SU-DHL-6 (cell line): ENCODE results near the gene BOLA2B.

ENCODE experiments used
- H2AFZ ChIP-seq: fragments of 200-600 bp; sonication (generic); 2 replicates; pipeline ENCODE4 v1.6.1; 2014; ENCODE audit warnings: low read depth, mild to moderate bottlenecking, moderate library complexity, mixed read lengths, antibody characterized with exemption, low read length; ENCODE audit not compliant: severe bottlenecking
- H3F3A ChIP-seq: fragments of 200-600 bp; shearing (Covaris generic); 2 replicates; pipeline ENCODE4 v1.6.0; 2016; ENCODE audit warnings: antibody characterized with exemption, mild to moderate bottlenecking; ENCODE audit not compliant: insufficient read depth
- H3K27ac ChIP-seq: fragments of 200-600 bp; sonication (generic); 2 replicates; pipeline ENCODE4 v1.5.1; 2016; ENCODE audit warnings: low read depth, mild to moderate bottlenecking, low read length, moderate library complexity, mixed read lengths
- H3K27me3 ChIP-seq: fragments of 200-600 bp; sonication (generic), shearing (Covaris generic); 2 replicates; pipeline ENCODE4 v1.6.0; 2014; ENCODE audit warnings: mild to moderate bottlenecking, low read length
- H3K36me3 ChIP-seq: fragments of 200-600 bp; sonication (generic); 2 replicates; pipeline ENCODE4 v1.6.1; 2014; ENCODE audit warnings: mild to moderate bottlenecking, low read length, mixed read lengths
- H3K4me2 ChIP-seq: fragments of 300-600, 200-600 bp; shearing (Covaris generic), sonication (generic); 2 replicates; pipeline ENCODE4 v1.6.0; 2014; ENCODE audit warnings: low read length, low read depth, mild to moderate bottlenecking; ENCODE audit not compliant: poor library complexity, severe bottlenecking
- H3K4me3 ChIP-seq: fragments of 200-600 bp; sonication (generic); 2 replicates; pipeline ENCODE4 v1.5.1; 2014; ENCODE audit warnings: antibody characterized with exemption, low read length, mild to moderate bottlenecking, mixed read lengths; ENCODE audit not compliant: insufficient read depth, poor library complexity, severe bottlenecking
- H3K79me2 ChIP-seq: fragments of 200-600 bp; sonication (generic); 2 replicates; pipeline ENCODE4 v1.6.1; 2014; ENCODE audit warnings: mild to moderate bottlenecking, low read length, moderate library complexity; ENCODE audit not compliant: insufficient read depth
- H3K9ac ChIP-seq: fragments of 200-600 bp; sonication (generic); 2 replicates; pipeline ENCODE4 v1.7.0; 2014; ENCODE audit warnings: mild to moderate bottlenecking, low read length
- H3K9me2 ChIP-seq: fragments of 200-600 bp; sonication (generic); replicated peaks from 2 replicates; pipeline ENCODE4 v1.6.1; 2014; ENCODE audit warnings: low read length; ENCODE audit not compliant: insufficient read depth
- H3K9me3 ChIP-seq: fragments of 200-600 bp; sonication (generic); 2 replicates; pipeline ENCODE4 v1.6.1; 2014; ENCODE audit warnings: low read length, mixed read lengths; ENCODE audit not compliant: insufficient read depth
- H4K20me1 ChIP-seq: fragments of 200-600 bp; sonication (generic); 2 replicates; pipeline ENCODE4 v1.6.1; 2014; ENCODE audit warnings: low read depth, mild to moderate bottlenecking, antibody characterized with exemption, low read length, moderate library complexity, mixed read lengths
- EZH2phosphoT487 ChIP-seq: fragments of 200-600 bp; sonication (generic), shearing (Covaris generic); conservative IDR thresholded peaks from 2 replicates; pipeline ENCODE4 v1.6.1; 2018; ENCODE audit warnings: mild to moderate bottlenecking, antibody characterized with exemption, low read length, moderate library complexity, mixed read lengths
- TF ChIP-seq, protein P1 (sequence below): fragments of 200-600 bp; sonication (generic); IDR thresholded peaks from one replicate; pipeline ENCODE4 v1.5.1; 2017; ENCODE audit warnings: antibody characterized with exemption, mild to moderate bottlenecking, low read length, moderate library complexity; ENCODE audit not compliant: insufficient read depth, poor library complexity, severe bottlenecking

BOLA2B gene

DNA sequence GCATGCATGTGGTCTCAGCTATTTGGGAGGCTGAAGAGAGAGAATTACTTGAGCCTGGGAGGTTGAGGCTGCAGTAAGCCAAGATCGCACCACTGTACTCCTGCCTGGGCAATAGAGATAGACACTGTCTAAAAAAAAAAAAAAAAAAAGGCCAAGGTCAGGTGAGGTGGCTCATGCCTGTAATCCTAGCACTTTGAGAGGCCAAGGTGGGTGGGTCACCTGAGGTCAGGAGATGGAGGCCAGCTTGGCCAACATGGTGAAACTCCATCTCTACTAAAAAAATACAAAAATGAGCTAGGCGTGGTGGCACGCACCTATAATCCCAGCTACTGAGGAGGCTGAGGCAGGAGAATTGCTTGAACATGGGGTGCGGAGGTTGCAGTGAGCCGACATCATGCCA is 38.3 kb downstream of the BOLA2B start:
- Histone ChIP-seq H3K9ac (no peak overlapping the region), H3K79me2 (no peaks in the 10 kb centered on the region), H3K27me3 (no peaks in the 10 kb centered on the region), H3F3A (peaks cover 4% of the 10 kb centered on the region; the same call in 1 of the 2 replicates), H3K9me3 (no peaks in the 10 kb centered on the region), H3K27ac (no peak overlapping the region), H3K36me3 (no peaks in the 10 kb centered on the region), H3K4me2 (no peak overlapping the region), H4K20me1 (no peaks in the 10 kb centered on the region), H3K4me3 (no peak overlapping the region), H2AFZ (no peak overlapping the region), H3K9me2 (no peaks in the 10 kb centered on the region)
- TF ChIP-seq, protein P1, sequence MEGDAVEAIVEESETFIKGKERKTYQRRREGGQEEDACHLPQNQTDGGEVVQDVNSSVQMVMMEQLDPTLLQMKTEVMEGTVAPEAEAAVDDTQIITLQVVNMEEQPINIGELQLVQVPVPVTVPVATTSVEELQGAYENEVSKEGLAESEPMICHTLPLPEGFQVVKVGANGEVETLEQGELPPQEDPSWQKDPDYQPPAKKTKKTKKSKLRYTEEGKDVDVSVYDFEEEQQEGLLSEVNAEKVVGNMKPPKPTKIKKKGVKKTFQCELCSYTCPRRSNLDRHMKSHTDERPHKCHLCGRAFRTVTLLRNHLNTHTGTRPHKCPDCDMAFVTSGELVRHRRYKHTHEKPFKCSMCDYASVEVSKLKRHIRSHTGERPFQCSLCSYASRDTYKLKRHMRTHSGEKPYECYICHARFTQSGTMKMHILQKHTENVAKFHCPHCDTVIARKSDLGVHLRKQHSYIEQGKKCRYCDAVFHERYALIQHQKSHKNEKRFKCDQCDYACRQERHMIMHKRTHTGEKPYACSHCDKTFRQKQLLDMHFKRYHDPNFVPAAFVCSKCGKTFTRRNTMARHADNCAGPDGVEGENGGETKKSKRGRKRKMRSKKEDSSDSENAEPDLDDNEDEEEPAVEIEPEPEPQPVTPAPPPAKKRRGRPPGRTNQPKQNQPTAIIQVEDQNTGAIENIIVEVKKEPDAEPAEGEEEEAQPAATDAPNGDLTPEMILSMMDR, result no peak
- no peak for TF ChIP-seq EZH2phosphoT487

DNA sequence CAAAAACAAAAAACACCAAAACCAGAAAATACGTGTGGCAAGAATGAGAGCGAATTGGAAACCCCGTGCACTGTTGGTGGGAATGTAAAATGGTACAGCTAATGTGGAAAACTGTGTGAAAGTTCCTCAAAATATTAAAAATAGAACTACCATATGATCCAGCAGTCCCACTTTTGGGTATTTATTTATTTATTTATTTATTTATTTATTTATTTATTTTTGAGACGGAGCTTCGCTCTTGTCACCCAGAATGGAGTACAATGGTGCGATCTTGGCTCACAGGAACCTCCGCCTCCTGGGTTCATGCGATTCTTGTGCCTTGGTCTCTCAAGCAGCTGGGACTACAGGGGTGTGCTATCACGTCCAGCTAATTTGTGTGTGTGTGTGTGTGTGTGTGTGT is 40.9 kb downstream of the BOLA2B start:
- no peak overlapping the region for H3K4me3 ChIP-seq
- no peaks in the 10 kb centered on the region for H3K79me2 ChIP-seq
- H3F3A ChIP-seq, result peaks cover 4% of the 10 kb centered on the region; the same call in 1 of the 2 replicates
- peaks cover 6% of the 10 kb centered on the region; the same call in 1 of the 2 replicates for H3K9me3 ChIP-seq
- H3K4me2 ChIP-seq, result no peak overlapping the region
- TF ChIP-seq, protein P1, result no peak
- TF ChIP-seq EZH2phosphoT487, result no peak
- H2AFZ ChIP-seq, result no peak overlapping the region
- H3K36me3 ChIP-seq, result no peaks in the 10 kb centered on the region
- H3K9me2 ChIP-seq, result no peaks in the 10 kb centered on the region
- no peaks in the 10 kb centered on the region for H3K27me3 ChIP-seq
- H3K27ac ChIP-seq, result no peak overlapping the region
- H4K20me1 ChIP-seq, result no peaks in the 10 kb centered on the region
- H3K9ac ChIP-seq, result no peak overlapping the region

DNA sequence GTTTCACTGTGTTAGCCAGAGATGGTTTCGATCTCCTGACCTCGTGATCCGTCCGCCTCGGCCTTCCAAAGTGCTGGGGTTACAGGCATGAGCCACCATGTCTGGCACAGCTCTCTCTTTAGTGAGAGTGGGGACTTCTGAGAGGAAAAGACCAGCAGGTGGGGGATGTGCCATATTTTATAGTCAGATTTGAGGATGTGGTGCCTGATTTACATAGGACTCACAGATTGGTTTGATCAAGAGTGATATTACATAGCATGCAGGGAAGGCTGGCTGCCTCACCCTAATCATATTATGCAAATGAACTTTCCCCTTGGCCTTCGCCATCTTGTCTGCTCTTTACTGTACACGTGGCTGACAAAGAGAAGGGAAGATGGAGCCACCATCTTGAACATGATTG is 42.4 kb downstream of the BOLA2B start:
- no peak overlapping the region for H2AFZ ChIP-seq
- no peak overlapping the region for H3K4me2 ChIP-seq
- no peaks in the 10 kb centered on the region for H3F3A ChIP-seq
- no peaks in the 10 kb centered on the region for H4K20me1 ChIP-seq
- H3K36me3 ChIP-seq, result no peaks in the 10 kb centered on the region
- H3K4me3 ChIP-seq, result no peak overlapping the region
- H3K27me3 ChIP-seq, result no peaks in the 10 kb centered on the region
- H3K27ac ChIP-seq, result no peak overlapping the region
- H3K79me2 ChIP-seq, result no peaks in the 10 kb centered on the region
- peaks cover 6% of the 10 kb centered on the region; the same call in 1 of the 2 replicates for H3K9me3 ChIP-seq
- no peak overlapping the region for H3K9ac ChIP-seq
- no peak for TF ChIP-seq EZH2phosphoT487
- TF ChIP-seq, protein P1, result no peak
- H3K9me2 ChIP-seq, result no peaks in the 10 kb centered on the region
